HG03159 (cell line): ENCODE data around the gene TMTC1.

Experiments
- ATAC-seq: cut with Tn5 transposase; IDR thresholded peaks from one replicate; pipeline ENCODE4 v1.9.1; 2021; ENCODE audit warnings: mild to moderate bottlenecking, moderate library complexity; ENCODE audit not compliant: unreplicated experiment

The TMTC1 gene

DNA sequence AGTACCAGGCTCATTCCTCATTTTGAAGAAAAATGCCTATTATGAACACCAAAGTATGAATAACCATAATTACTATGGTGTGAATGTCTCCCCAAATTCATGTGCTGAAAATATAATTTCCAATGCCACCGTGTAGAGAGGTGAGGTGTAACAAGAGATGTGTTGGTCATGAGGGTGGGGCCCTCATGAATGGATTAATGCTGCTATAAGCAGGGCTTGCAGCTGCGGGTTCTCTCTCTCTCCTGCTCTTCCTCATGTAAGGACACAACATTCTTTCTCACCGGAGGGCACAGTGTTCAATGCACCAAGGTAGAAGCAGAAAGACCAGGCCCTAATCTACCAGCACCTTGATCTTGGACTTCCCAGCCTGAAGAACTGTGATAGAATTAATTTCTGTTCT lies 70.0 kb downstream of the TMTC1 start:
- ATAC-seq, result no peak

- no peak for ATAC-seq
These were observed 72.4 kb downstream of the TMTC1 start for GRCh38 chr12:29711381-29711780.

DNA sequence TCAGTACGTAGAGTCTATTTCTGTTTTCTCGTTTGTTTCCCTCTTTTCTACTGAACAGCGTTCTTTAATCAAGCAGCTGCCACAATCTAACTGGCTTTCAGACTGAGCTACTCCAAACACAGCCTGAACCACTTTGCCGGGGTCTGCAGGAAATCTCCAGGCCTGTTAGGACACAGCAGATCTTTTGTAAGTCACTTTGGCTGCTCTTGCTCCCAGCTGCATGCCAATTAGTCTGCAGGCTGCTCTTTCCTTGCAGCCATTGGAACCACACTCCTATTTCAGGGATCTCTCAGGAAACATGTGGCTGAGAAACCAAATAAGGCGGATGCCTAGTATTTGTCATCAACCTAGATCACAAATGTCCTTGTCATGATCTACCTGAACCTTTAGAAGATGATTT lies 73.6 kb downstream of the TMTC1 start:
- ATAC-seq, result no peak

- ATAC-seq, result no peak
These were observed 74.2 kb downstream of the TMTC1 start for GRCh38 chr12:29709496-29710040.

DNA sequence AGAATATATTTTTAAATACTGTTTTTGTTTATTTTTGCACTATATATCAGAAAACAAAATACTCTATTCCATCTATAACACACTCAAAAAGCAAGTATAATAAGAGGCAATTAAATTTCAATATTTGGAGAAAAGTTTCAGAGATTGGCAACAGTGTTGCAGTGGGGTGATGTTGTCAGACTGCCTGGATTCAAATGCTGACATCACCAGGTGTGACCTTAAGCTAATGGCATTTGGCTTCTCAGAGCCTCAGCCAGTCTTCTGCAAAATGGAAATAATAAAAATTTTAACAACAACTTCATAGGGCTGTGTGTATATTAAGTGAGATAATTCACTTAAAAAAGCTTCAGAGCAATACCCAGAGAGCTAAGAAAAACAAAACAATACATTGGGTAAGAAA lies 74.7 kb downstream of the TMTC1 start:
- ATAC-seq, result no peak

- ATAC-seq, result no peak
These were observed 75.9 kb downstream of the TMTC1 start for GRCh38 chr12:29707846-29708245.

- no peak for ATAC-seq
These were observed 77.4 kb downstream of the TMTC1 start for GRCh38 chr12:29706311-29706710.

DNA sequence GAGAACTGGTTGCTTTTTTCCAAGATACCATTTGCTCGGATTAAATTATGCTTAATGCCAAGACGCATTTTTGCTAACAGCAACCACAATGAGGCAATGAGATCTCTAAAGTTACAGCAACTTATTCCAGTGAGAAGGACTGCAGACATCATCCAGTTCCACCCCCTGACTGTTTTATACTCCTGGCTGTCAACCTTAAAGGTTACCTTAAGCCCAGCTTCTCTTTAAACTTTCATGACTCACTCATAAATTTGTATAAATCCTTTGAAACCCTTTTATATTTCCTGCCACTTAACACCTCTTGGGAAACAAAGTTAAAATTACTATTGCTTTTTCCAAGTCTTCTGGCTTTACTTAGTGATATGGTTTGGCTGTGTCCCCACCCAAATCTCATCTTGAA lies 80.2 kb downstream of the TMTC1 start:
- ATAC-seq, result no peak

DNA sequence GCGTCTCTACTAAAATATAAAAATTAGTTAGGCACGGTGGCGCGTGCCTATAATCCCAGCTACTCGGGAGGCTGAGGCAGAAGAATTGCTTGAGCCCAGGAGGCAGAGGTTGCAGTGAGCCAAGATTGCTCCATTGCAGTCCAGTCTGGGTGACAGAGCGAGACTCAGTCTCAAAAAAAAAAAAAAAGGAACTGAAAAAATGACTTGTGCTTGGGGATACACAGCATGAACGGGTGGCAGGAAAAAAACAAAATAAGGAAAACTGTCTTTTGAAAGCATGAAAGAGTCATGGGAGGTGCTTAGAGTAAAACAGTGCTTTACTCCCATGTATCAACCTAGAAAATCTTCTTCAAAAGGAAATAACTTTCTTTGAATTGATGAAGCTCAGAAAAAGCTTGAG lies 80.8 kb downstream of the TMTC1 start:
- ATAC-seq, result no peak

DNA sequence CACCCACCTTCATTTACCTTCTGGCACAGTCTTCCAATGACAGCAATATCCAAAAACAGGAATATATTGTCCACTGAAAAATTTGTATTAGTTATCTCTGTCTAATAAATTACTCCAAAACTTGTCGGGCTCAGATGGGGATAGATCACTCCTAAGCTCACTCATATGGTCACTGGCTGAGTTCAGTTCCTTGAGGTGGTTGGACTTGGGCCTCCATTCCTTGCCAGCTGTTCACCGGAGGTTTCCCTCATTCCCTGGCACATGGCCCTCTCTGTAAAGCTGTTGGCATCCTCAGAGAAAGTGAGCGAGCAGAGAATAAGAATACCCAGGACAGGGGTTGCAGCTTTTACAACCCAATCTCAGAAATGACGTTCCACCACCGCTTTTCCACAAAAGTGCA lies 81.5 kb downstream of the TMTC1 start:
- no peak for ATAC-seq

DNA sequence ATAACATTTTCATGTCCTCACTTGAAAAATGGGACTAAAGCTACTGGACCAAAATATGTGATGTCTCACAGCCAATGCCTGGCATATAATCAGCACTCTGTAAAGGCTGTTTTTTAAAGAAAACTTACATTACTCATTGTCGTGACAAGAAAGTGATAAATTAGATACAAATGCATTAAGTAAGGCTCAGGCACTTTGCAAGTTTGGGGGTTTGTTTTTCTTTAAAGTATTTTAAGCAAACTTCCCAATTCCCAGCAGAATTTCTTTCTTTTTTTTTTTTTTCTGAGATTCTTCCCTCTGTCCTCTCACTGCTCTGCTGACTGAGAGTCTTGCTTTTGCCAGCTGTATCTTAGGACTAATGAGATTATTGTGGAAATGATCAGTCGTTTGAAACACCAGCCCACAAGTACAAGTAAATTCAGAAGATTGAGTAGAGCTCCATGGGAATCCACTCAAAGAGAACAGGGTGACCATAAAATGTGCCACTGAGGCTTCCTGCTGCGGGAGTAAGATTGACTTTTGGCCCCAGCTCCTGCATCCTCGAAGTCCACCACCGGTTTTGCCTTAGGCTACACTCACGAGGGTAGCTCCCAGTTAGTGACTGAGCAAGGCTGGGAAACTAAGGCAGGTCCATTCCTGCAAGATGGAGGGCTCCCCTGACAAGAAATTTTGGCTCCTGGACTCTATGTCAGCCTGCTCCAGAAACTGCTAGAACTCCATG lies 82.8 kb downstream of the TMTC1 start:
- no peak for ATAC-seq

DNA sequence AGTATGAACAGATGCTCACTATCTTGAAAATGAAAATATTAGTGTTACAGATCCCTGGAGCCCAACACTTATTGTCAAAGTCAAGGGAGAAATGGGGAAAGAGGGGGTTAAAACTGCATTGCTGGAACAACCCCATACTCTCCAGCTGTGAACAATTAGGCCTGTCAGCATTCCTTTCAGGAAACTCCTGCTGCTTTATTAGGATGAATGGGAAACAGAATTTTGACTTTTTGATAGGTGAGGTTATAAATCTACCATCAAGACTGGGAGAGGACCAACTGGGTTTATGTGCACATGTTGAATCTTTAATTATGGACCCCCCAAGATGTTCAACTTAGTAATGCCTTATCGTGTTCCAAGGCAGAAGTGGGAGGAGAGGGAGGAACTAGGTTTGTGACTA lies 85.0 kb downstream of the TMTC1 start:
- no peak for ATAC-seq

DNA sequence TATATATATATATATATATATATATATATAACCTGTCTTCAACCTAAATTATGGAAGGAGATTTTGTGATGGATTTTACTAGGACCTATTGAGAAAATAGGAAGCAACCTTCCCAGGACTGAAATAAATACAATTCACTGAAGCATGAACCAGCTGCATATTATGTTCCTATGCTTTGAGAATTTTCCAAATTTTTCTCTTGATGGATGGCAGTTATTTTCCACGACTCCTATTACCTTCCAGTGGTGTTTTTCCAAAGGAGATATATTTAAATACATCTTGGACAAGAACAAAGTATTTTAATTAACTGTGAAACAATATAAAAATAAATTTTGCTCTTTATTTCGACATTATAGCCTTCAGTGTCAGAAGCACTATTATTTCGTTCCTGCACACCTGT lies 87.9 kb downstream of the TMTC1 start:
- no peak for ATAC-seq

DNA sequence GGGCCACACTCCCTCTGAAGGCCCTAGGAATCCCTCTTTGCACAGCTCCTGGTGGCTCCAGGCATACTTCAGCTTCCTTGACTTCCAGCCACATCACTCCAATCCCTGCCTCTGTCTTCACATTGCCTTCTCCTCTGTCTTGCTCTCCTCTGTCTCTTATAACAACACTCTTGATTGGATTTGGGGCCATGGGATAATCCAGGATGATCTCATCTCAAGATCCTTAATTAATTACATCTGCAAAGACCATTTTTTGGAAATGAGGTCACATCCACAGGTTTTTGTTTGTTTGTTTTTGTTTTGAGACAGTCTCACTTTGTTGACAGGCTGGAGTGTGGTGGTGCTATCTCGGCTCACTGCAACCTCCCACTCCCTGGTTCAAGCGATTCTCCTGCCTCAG lies 88.7 kb downstream of the TMTC1 start:
- ATAC-seq, result no peak

GRCh38 chr12:29694002-29694401 lies 89.7 kb downstream of the TMTC1 start:
- ATAC-seq, result no peak

- ATAC-seq, result no peak
These were observed 91.5 kb downstream of the TMTC1 start for GRCh38 chr12:29692237-29692636.

DNA sequence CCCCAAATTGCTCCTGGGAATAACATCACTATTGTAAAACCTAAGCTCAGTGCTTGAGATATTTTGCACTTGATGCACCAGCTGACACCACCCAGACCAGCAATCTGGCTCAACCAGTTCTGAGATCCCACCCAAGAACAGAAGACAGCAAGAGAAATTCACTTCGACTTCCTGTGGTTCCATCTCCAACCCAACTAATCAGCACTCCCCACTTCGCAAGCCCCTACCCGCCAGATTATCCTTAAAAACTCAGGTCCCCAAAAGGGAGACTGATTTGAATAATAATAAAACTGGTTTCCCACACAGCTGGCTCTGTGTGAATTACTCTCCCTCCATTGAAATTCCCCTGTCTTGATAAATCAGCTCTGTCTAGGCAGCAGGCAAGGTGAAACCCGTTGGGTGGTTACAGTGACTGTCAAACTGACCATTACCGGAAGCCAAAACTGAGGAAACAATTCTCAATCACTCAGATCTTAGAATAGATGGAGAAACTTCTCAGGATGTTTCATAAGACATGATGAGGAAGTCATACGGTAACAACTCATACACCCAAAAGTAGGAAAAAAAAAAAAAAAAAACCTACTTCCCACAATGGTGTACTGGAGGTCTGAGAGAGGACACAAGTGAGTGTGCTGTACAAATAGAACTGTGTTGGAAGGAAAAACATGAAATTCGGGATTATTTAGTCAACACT lies 92.4 kb downstream of the TMTC1 start:
- no peak for ATAC-seq

- no peak for ATAC-seq
These were observed 93.0 kb downstream of the TMTC1 start for GRCh38 chr12:29690728-29691127.

- no peak for ATAC-seq
These were observed 94.8 kb downstream of the TMTC1 start for GRCh38 chr12:29688914-29689313.

DNA sequence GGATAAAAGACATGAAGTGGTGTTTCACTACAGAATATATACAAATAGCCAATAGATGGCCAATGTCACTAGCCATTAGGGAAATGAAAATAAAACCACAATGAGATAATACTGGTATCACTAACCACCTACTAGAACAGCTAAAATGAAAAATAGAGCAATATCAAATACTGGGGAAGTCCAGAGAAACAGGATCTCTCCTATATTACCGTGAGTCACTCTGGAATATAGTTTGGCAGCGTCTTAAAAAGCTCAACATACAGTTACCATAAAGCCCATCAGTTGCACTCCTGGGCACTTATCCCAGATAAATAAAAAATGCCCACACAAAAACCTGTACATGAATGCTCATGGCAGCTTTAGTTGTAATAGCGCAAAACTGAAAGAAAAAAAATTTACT lies 101.7 kb downstream of the TMTC1 start:
- ATAC-seq, result no peak

DNA sequence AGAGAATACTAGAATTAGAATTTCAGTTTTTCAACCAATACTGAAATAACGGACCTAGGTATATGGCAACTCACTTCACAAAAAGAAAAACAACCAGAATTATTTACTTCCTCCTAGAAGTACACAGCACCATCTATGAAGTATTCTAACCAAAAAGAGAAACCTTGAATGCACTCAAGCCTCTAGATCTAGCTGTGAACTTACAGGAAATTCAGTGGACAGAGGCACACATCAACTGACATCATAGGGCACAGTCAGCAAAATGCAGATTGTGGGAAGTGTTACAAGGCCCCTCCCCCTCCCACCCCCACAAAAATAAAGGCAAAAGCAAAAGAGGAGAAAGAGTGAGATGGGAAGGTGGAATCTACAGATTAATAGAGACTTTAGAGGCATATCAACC lies 102.4 kb downstream of the TMTC1 start:
- no peak for ATAC-seq

DNA sequence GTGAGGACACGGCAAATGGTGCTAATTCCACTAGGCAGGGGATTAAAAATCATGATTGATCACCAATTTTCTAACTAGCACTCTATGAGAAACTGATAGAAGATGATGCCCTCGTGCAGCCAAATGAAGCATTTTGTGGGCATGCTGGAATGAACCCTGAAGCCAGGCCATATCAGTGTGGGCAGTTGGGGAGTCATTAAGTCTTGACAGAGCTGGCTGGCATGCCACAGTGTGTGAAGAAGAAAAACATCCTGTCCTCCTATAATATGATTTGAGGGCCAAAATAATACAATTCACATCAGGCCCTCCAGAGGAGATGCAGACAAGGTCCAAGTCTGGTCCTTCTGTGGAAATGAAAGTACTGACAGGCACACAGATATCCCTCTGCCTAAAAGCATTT lies 107.1 kb downstream of the TMTC1 start:
- ATAC-seq, result no peak
